ENCODE measurements around the gene TMPRSS4. TPM values are rescaled to one million over a fixed set of nuclear protein-coding genes. Genes with fewer than 3 reads are reported as not detected.

Gene TMPRSS4
- total RNA-seq, 1 donor = not detected

DNA sequence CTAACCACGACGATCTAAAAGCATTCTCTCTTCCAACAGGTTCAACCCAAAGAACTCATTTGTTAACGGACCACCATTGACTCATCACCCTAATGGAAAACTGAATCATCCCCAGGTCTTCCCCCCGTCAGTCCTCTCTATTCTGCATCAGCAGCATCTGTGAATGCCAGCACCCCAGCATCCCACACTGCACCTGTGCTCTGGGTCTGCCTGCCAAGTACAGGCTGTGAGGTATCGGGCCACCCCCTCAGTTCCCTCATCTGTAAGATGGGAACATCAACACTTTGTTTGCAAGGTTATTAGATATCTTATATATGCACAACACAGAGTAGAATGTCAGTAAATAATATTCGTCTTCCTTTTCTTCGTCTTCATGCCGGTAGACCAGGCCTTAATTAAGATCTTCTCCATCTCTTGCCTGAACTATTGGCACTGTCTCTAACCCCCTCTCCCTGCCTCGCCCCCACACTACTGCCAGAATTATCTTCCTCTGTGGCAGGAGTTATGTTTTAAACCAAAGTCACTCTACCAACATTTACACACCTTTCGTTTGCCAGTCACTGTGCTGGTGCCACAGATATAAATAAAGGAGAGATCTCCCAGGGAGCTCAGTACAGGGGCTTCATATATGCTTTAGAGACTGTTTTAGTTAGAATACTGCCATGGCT is 7.8 kb upstream of the TMPRSS4 start:
- H3K4me3 ChIP-seq (ENCODE audit: low read depth, low read length) = no peak overlapping the region
- TF ChIP-seq, protein P1, sequence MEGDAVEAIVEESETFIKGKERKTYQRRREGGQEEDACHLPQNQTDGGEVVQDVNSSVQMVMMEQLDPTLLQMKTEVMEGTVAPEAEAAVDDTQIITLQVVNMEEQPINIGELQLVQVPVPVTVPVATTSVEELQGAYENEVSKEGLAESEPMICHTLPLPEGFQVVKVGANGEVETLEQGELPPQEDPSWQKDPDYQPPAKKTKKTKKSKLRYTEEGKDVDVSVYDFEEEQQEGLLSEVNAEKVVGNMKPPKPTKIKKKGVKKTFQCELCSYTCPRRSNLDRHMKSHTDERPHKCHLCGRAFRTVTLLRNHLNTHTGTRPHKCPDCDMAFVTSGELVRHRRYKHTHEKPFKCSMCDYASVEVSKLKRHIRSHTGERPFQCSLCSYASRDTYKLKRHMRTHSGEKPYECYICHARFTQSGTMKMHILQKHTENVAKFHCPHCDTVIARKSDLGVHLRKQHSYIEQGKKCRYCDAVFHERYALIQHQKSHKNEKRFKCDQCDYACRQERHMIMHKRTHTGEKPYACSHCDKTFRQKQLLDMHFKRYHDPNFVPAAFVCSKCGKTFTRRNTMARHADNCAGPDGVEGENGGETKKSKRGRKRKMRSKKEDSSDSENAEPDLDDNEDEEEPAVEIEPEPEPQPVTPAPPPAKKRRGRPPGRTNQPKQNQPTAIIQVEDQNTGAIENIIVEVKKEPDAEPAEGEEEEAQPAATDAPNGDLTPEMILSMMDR (IDR thresholded peaks at IDR 0.05; ENCODE audit: insufficient read depth, low read depth, low read length) = no peak
- no peak for DNase-seq (ENCODE audit: low read depth)

DNA sequence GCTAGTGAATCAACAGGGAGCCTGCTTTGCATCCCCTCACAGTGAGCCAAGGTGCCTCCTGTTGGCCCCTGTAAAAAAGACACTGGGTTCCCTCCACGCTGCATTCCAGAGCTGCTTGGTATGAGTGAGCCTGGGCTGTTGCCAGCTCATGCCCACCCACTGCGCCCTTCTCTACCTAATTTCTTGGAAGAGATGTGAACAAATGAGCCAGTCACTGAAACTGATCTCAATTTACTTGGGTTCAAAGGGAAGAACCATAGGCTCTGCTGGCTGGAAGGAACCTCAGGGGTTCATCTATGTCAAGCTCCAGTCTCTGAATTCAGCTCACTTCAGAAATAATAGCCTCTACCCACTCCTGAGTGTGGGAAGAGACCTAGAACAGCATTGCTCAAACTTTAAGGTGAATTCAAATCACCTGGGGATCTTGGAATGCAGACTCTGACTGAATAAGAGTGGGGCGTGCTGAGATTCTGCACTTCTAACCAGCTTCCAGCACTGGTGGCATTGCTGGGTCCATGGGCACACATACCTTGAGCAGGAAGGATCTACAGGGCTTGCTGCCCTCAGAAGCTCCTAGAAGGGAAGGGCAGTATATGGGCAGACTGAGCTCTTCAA is 5.4 kb upstream of the TMPRSS4 start:
- TF ChIP-seq, protein P1 (IDR thresholded peaks at IDR 0.05; ENCODE audit: insufficient read depth, low read depth, low read length) = no peak
- H3K4me3 ChIP-seq (ENCODE audit: low read depth, low read length) = no peak overlapping the region
- no peak for DNase-seq (ENCODE audit: low read depth)

DNA sequence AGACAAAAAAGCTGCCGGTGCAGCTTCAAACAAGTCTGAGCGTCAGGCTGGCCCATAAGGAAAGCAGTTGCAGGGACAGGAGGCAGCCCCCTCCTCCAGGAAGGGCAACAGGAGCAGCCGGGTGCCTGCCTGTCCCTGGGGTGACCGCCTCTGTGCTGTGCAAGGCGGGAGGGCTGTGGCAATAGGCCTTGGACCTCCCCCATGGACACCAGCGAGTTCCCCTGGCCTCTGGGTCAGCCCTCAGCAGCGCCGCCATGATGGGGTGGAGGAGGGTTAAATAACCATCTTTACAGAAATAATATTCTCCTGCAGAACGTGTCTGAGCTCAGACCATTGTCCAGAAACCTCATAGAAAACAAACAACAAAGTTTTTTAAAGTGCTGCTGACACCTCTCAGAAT is 3.3 kb upstream of the TMPRSS4 start:
- no peak for DNase-seq (ENCODE audit: low read depth)
- TF ChIP-seq, protein P1 (IDR thresholded peaks at IDR 0.05; ENCODE audit: insufficient read depth, low read depth, low read length) = no peak
- H3K4me3 ChIP-seq (ENCODE audit: low read depth, low read length) = no peak overlapping the region

DNA sequence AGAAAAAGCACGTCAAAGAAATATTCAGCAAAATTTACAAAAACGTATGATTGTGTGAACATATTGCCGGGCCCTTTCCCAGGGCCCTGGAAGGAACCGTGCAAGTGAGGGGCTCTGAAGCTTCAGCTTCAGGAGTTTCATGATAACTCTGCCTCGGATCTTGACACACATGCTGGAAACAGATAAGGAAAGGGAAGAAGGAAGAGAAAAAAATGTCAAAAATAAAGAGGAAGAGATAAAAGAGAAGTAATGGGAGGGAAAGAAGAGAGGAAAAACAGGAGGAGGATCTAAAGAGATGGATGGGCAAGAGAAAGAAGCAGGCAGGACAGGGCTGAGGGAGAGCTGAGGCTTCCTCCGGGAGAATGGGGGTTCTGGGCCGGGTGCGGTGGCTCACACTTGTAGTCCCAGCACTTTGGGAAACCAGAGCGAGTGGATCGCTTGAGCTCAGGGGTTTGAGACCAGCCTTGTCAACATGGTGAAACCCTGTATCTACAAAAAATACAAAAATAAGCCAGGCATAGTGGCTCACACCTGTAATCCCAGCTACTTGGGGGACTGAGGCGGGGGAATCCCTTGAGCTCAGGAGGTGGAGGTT is 2.7 kb upstream of the TMPRSS4 start:
- no peak for DNase-seq (ENCODE audit: low read depth)
- TF ChIP-seq, protein P1 (IDR thresholded peaks at IDR 0.05; ENCODE audit: insufficient read depth, low read depth, low read length) = no peak
- no peak overlapping the region for H3K4me3 ChIP-seq (ENCODE audit: low read depth, low read length)

DNA sequence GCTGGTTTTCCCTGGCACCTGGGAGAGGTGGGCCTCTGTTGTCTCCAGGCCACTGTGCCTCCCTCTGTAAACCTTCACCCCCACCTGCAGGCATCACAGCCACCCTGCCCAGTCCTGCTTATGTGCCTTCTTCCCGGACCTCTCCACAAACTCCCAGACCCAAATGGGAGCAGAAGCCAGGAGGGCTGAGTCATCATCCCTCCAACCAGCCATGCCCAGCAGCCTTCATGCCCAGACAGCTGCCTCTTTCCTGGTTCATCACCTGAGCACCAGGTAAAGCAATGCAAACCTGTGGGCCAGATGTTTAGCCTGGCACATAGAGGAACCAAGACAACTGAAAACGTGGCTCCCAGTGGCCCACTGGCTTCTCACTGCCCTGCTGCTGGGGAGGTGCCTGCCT is 2.1 kb upstream of the TMPRSS4 start:
- H3K4me3 ChIP-seq (ENCODE audit: low read depth, low read length) = no peak overlapping the region
- TF ChIP-seq, protein P1 (IDR thresholded peaks at IDR 0.05; ENCODE audit: insufficient read depth, low read depth, low read length) = no peak
- DNase-seq (ENCODE audit: low read depth) = no peak

DNA sequence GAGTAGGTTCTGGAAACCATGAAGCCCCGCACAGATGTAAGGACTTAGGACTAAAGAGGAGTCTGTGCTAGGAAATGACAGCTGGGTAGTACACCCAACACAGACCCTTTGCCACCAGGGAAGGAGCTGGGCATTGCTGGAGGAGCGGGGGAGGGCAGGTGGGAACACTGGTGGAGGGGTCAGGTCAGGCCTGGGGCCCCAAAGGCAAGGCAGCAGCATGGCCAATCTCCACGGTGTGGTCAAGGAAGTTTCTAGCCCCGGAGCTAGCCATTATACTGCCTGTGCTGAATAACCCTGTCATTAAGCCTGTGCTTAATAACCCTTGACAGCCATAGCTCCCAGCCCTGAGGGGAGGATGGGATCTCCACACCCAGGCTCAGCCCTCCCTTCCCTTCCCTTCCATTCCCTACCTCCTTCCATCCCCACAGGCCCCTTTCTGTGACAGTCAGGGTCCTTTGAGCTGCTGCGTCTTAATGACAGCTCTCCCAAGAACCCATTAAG is 2.1 kb downstream of the TMPRSS4 start:
- TF ChIP-seq, protein P1 (IDR thresholded peaks at IDR 0.05; ENCODE audit: insufficient read depth, low read depth, low read length) = no peak
- DNase-seq (ENCODE audit: low read depth) = no peak
- H3K4me3 ChIP-seq (ENCODE audit: low read depth, low read length) = no peak overlapping the region

Data from fibroblast of villous mesenchyme (primary cell).